Loucy (cell line): Measurements from ENCODE around the gene TRIP13.

Source experiments
- EZH2phosphoT487 ChIP-seq: fragments of 200-600 bp; IDR thresholded peaks from 2 replicates; pipeline ENCODE4 v1.6.1; 2018; ENCODE audit warnings: antibody characterized with exemption, mild to moderate bottlenecking, moderate library complexity, borderline replicate concordance
- TF ChIP-seq, protein P1 (sequence below): fragments of 200-600 bp; sonication (generic); conservative IDR thresholded peaks from 2 replicates; pipeline ENCODE4 v1.5.1; 2014; ENCODE audit warnings: mild to moderate bottlenecking, antibody characterized with exemption, low read length

GRCh38 chr5:932628-933250 lies 40.1 kb downstream of the TRIP13 start:
- TF ChIP-seq, protein P1, sequence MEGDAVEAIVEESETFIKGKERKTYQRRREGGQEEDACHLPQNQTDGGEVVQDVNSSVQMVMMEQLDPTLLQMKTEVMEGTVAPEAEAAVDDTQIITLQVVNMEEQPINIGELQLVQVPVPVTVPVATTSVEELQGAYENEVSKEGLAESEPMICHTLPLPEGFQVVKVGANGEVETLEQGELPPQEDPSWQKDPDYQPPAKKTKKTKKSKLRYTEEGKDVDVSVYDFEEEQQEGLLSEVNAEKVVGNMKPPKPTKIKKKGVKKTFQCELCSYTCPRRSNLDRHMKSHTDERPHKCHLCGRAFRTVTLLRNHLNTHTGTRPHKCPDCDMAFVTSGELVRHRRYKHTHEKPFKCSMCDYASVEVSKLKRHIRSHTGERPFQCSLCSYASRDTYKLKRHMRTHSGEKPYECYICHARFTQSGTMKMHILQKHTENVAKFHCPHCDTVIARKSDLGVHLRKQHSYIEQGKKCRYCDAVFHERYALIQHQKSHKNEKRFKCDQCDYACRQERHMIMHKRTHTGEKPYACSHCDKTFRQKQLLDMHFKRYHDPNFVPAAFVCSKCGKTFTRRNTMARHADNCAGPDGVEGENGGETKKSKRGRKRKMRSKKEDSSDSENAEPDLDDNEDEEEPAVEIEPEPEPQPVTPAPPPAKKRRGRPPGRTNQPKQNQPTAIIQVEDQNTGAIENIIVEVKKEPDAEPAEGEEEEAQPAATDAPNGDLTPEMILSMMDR: no peak
- no peak for TF ChIP-seq EZH2phosphoT487
